ENCODE data around the gene KCNK13. TPM values are rescaled to one million over a fixed set of nuclear protein-coding genes. Genes with fewer than 3 reads are reported as not detected.

KCNK13 gene
- total RNA-seq, 1 donor from 2014 or later: not detected

- TF ChIP-seq CTCF (IDR thresholded peaks at IDR 0.05) (no peak), POLR2A (IDR thresholded peaks at IDR 0.05) (no peak), POLR2AphosphoS5 (IDR thresholded peaks at IDR 0.05; ENCODE audit: insufficient read depth in 1 of 2, low read depth in 1 of 2) (no peak)
- Histone ChIP-seq H3K4me1 (peaks cover 4% of the 10 kb centered on the region), H3K27ac (no peak overlapping the region), H3K9me3 (no peaks in the 10 kb centered on the region), H3K4me3 (no peak overlapping the region), H3K36me3 (no peaks in the 10 kb centered on the region), H3K27me3 (no peaks in the 10 kb centered on the region)
- intact Hi-C loops (cut with DNase I): no loop called here
- peak in 1 of 2 donors; percentile 40 for DNase-seq (ENCODE audit: extremely low spot score in 2 of 2)
Measured at GRCh38 chr14:90093942-90094595, 32.3 kb downstream of the KCNK13 start.

- TF ChIP-seq POLR2AphosphoS5 (IDR thresholded peaks at IDR 0.05; ENCODE audit: insufficient read depth in 1 of 2, low read depth in 1 of 2) (no peak), CTCF (IDR thresholded peaks at IDR 0.05) (no peak), POLR2A (IDR thresholded peaks at IDR 0.05) (no peak)
- Histone ChIP-seq H3K4me1 (peaks cover 4% of the 10 kb centered on the region), H3K4me3 (no peak overlapping the region), H3K9me3 (no peaks in the 10 kb centered on the region), H3K36me3 (no peaks in the 10 kb centered on the region), H3K27me3 (no peaks in the 10 kb centered on the region), H3K27ac (no peak overlapping the region)
- DNase-seq (ENCODE audit: extremely low spot score in 2 of 2): no peak
- intact Hi-C loops (cut with DNase I): no loop called here
Measured at GRCh38 chr14:90095096-90095495, 33.3 kb downstream of the KCNK13 start.

- DNase-seq (ENCODE audit: extremely low spot score in 2 of 2): peak in 1 of 2 donors; percentile 40
- H3K9me3 ChIP-seq: no peaks in the 10 kb centered on the region
- H3K4me3 ChIP-seq: no peak overlapping the region
- H3K36me3 ChIP-seq: no peaks in the 10 kb centered on the region
- H3K4me1 ChIP-seq: peaks cover 1% of the 10 kb centered on the region
- H3K27me3 ChIP-seq: no peaks in the 10 kb centered on the region
- H3K27ac ChIP-seq: no peak overlapping the region
- intact Hi-C loops (cut with DNase I): no loop called here
- TF ChIP-seq POLR2AphosphoS5 (IDR thresholded peaks at IDR 0.05; ENCODE audit: insufficient read depth in 1 of 2, low read depth in 1 of 2) (no peak), POLR2A (IDR thresholded peaks at IDR 0.05) (no peak), CTCF (IDR thresholded peaks at IDR 0.05) (no peak)
Measured at GRCh38 chr14:90096566-90096965, 34.8 kb downstream of the KCNK13 start.

- Histone ChIP-seq H3K9me3 (no peaks in the 10 kb centered on the region), H3K36me3 (no peaks in the 10 kb centered on the region), H3K4me1 (no peaks in the 10 kb centered on the region), H3K27me3 (no peaks in the 10 kb centered on the region), H3K4me3 (no peak overlapping the region), H3K27ac (no peak overlapping the region)
- intact Hi-C loops (cut with DNase I): no loop called here
- TF ChIP-seq POLR2A (IDR thresholded peaks at IDR 0.05): no peak
- no peak for TF ChIP-seq CTCF (IDR thresholded peaks at IDR 0.05)
- TF ChIP-seq POLR2AphosphoS5 (IDR thresholded peaks at IDR 0.05; ENCODE audit: insufficient read depth in 1 of 2, low read depth in 1 of 2): no peak
- DNase-seq (ENCODE audit: extremely low spot score in 2 of 2): no peak
Measured at GRCh38 chr14:90103808-90104207, 42.0 kb downstream of the KCNK13 start.

- DNase-seq (ENCODE audit: extremely low spot score in 2 of 2): peak in 1 of 2 donors; percentile 52
- Histone ChIP-seq H3K4me3 (no peak overlapping the region), H3K36me3 (no peaks in the 10 kb centered on the region), H3K4me1 (no peaks in the 10 kb centered on the region), H3K27me3 (no peaks in the 10 kb centered on the region), H3K27ac (no peak overlapping the region), H3K9me3 (no peaks in the 10 kb centered on the region)
- TF ChIP-seq POLR2A (IDR thresholded peaks at IDR 0.05): no peak
- intact Hi-C loops (cut with DNase I): no loop called here
Measured at GRCh38 chr14:90105756-90106155, 44.0 kb downstream of the KCNK13 start.

All from vagina (tissue), 2 donors.